GM12873 (cell line): Measurements from ENCODE around the gene ZBTB39.

Source experiments
- CTCF ChIP-seq: IDR thresholded peaks from 2 replicates; pipeline ENCODE4 v1.5.1; 2012; ENCODE audit warnings: low read depth, mild to moderate bottlenecking, moderate library complexity, low read length, control low read depth; ENCODE audit not compliant: insufficient read depth; ENCODE audit errors: missing control alignments

Gene ZBTB39

GRCh38 chr12:57047981-57048380 is 41.6 kb upstream of the ZBTB39 start:
- TF ChIP-seq CTCF = no peak

GRCh38 chr12:57046947-57047890 is 40.9 kb upstream of the ZBTB39 start:
- no peak for TF ChIP-seq CTCF

- TF ChIP-seq CTCF = no peak
Measured at GRCh38 chr12:57046086-57046791, 39.9 kb upstream of the ZBTB39 start.

- TF ChIP-seq CTCF = no peak
Measured at GRCh38 chr12:57044889-57045288, 38.5 kb upstream of the ZBTB39 start.

- TF ChIP-seq CTCF = no peak
Measured at GRCh38 chr12:57044468-57044867, 38.1 kb upstream of the ZBTB39 start.

- TF ChIP-seq CTCF = no peak
Measured at GRCh38 chr12:57042695-57043094, 36.3 kb upstream of the ZBTB39 start.

GRCh38 chr12:57040750-57041149 is 34.4 kb upstream of the ZBTB39 start:
- TF ChIP-seq CTCF = no peak
